Testis (tissue), 2 donors: Measurements from ENCODE around the gene ZC3H12D.
"Not testable (repeated sequence)": the region's sequence is repeated elsewhere in the genome, so short reads cannot be mapped to it uniquely, and the experiment has no call there.

Experiments used
- CTCF ChIP-seq, 3 experiments: fragments of 450-650 bp in 2 of 3; fragments of 200-600 bp in 1 of 3; sonication (generic) in 1 of 3; IDR thresholded peaks; one replicate each; pipeline ENCODE4 v1.5.1; 2016 to 2019; ENCODE audit warnings: antibody characterized with exemption in 3 of 3, mild to moderate bottlenecking in 2 of 3, moderate library complexity in 1 of 3
- POLR2A ChIP-seq: fragments of 450-650 bp; IDR thresholded peaks from one replicate; pipeline ENCODE4 v1.6.1; 2017; ENCODE audit warnings: antibody characterized with exemption, mild to moderate bottlenecking, moderate library complexity

GRCh38 chr6:149444360-149445094 lies 40.3 kb downstream of the ZC3H12D start:
- not testable (repeated sequence) for TF ChIP-seq CTCF (IDR thresholded peaks at IDR 0.05); POLR2A
